Neural cell (in vitro differentiated cells): ENCODE measurements around the gene USP2. TPM values are rescaled to one million over a fixed set of nuclear protein-coding genes. Genes with fewer than 3 reads are reported as not detected.

Experiments
- H2AFZ ChIP-seq: fragments of 200-600, 300-800 bp; sonication (generic), shearing (Covaris generic); 2 replicates; pipeline ENCODE4 v1.6.0; 2014; ENCODE audit warnings: low read depth, mild to moderate bottlenecking, antibody characterized with exemption, low read length, moderate library complexity
- H3F3A ChIP-seq: fragments of 200-600 bp; shearing (Covaris generic); 2 replicates; pipeline ENCODE4 v1.6.1; 2016; ENCODE audit warnings: mild to moderate bottlenecking, moderate library complexity, mixed read lengths, antibody characterized with exemption, low read length; ENCODE audit not compliant: insufficient read depth, poor library complexity, severe bottlenecking
- H3K27ac ChIP-seq: fragments of 200-600, 300-800 bp; sonication (generic), shearing (Covaris generic); 2 replicates; pipeline ENCODE4 v1.5.1; 2014; ENCODE audit warnings: mild to moderate bottlenecking, low read length, moderate library complexity
- H3K27me3 ChIP-seq: fragments of 300-800, 200-600 bp; sonication (generic), shearing (Covaris generic); 2 replicates; pipeline ENCODE4 v1.6.0; 2014; ENCODE audit warnings: mild to moderate bottlenecking, low read depth, low read length, moderate library complexity; ENCODE audit not compliant: insufficient read depth
- H3K36me3 ChIP-seq: fragments of 300-800, 200-600 bp; sonication (generic), shearing (Covaris generic); 2 replicates; pipeline ENCODE4 v1.5.1; 2014; ENCODE audit warnings: mild to moderate bottlenecking, antibody characterized with exemption, low read length, moderate library complexity; ENCODE audit not compliant: insufficient read depth
- H3K4me2 ChIP-seq: fragments of 300-800, 200-600 bp; sonication (generic), shearing (Covaris generic); 2 replicates; pipeline ENCODE4 v1.6.0; 2014; ENCODE audit warnings: mild to moderate bottlenecking, low read length
- H3K4me3 ChIP-seq: fragments of 300-800, 200-600 bp; sonication (generic), shearing (Covaris generic); 2 replicates; pipeline ENCODE4 v1.5.1; 2014; ENCODE audit warnings: mild to moderate bottlenecking, low read length, moderate library complexity
- H3K79me2 ChIP-seq: fragments of 200-600 bp; shearing (Covaris generic); replicated peaks from 2 replicates; pipeline ENCODE4 v1.6.0; 2014; ENCODE audit warnings: mild to moderate bottlenecking, low read length, moderate library complexity; ENCODE audit not compliant: insufficient read depth
- H3K9ac ChIP-seq: fragments of 300-800, 200-600 bp; sonication (generic), shearing (Covaris generic); 2 replicates; pipeline ENCODE4 v1.6.1; 2016; ENCODE audit warnings: mild to moderate bottlenecking, low read length, mixed read lengths
- H3K9me2 ChIP-seq: fragments of 200-600 bp; shearing (Covaris generic); 2 replicates; pipeline ENCODE4 v1.6.1; 2016; ENCODE audit warnings: mild to moderate bottlenecking, low read length, mixed read lengths; ENCODE audit not compliant: insufficient read depth
- H3K9me3 ChIP-seq: fragments of 200-600, 300-800 bp; sonication (generic), shearing (Covaris generic); 2 replicates; pipeline ENCODE4 v1.6.1; 2016; ENCODE audit warnings: mild to moderate bottlenecking, mixed run types, low read length, moderate library complexity, mixed read lengths
- H4K20me1 ChIP-seq: fragments of 200-600 bp; shearing (Covaris generic); 2 replicates; pipeline ENCODE4 v1.6.1; 2016; ENCODE audit warnings: mild to moderate bottlenecking, mixed run types; ENCODE audit not compliant: insufficient read depth
- EP300 ChIP-seq: fragments of 450-650 bp; conservative IDR thresholded peaks from 2 replicates; pipeline ENCODE4 v1.6.1; 2014; ENCODE audit warnings: antibody characterized with exemption, mild to moderate bottlenecking, moderate library complexity; ENCODE audit not compliant: poor library complexity, severe bottlenecking
- EZH2 ChIP-seq: fragments of 200-600, 300-800 bp; shearing (Covaris generic), sonication (generic); IDR thresholded peaks from 2 replicates; pipeline ENCODE4 v1.6.1; 2014; ENCODE audit warnings: antibody characterized with exemption, low read length, borderline replicate concordance, mild to moderate bottlenecking; ENCODE audit not compliant: insufficient read depth, poor library complexity, severe bottlenecking
- MXI1 ChIP-seq: fragments of 450-650 bp; conservative IDR thresholded peaks from 2 replicates; pipeline ENCODE4 v1.6.1; 2014; ENCODE audit warnings: antibody characterized with exemption, mild to moderate bottlenecking; ENCODE audit not compliant: poor library complexity, severe bottlenecking
- POLR2AphosphoS5 ChIP-seq: IDR thresholded peaks from 2 replicates; pipeline ENCODE4 v1.6.1; 2012
- RAD21 ChIP-seq: fragments of 450-650 bp; conservative IDR thresholded peaks from 2 replicates; pipeline ENCODE4 v1.6.1; 2014; ENCODE audit warnings: antibody characterized with exemption, mild to moderate bottlenecking, moderate library complexity
- SMC3 ChIP-seq: fragments of 450-650 bp; conservative IDR thresholded peaks from 2 replicates; pipeline ENCODE4 v1.6.1; 2014; ENCODE audit warnings: antibody characterized with exemption, mild to moderate bottlenecking, moderate library complexity; ENCODE audit not compliant: poor library complexity
- TAF1 ChIP-seq: IDR thresholded peaks from 2 replicates; pipeline ENCODE4 v1.6.1; 2012; ENCODE audit warnings: low read depth
- polyA plus RNA-seq: library from polyadenylated mRNA; depleted of rRNA; stranded (reverse); fragments of >200 nt; gene quantifications from 2 replicates; pipeline ENCODE4 v1.2.3, GENCODE V29; 2014
- TF ChIP-seq, protein P1 (sequence below): IDR thresholded peaks from 2 replicates; pipeline ENCODE4 v1.6.1; 2012; ENCODE audit warnings: borderline replicate concordance
- TF ChIP-seq, protein P2 (sequence below): fragments of 450-650 bp; IDR thresholded peaks from 2 replicates; pipeline ENCODE4 v1.5.1; 2014; ENCODE audit warnings: antibody characterized with exemption, mild to moderate bottlenecking, moderate library complexity; ENCODE audit not compliant: poor library complexity, severe bottlenecking

USP2 gene
- polyA plus RNA-seq, 1 donor from 2014 or later, result 0.59 TPM

DNA sequence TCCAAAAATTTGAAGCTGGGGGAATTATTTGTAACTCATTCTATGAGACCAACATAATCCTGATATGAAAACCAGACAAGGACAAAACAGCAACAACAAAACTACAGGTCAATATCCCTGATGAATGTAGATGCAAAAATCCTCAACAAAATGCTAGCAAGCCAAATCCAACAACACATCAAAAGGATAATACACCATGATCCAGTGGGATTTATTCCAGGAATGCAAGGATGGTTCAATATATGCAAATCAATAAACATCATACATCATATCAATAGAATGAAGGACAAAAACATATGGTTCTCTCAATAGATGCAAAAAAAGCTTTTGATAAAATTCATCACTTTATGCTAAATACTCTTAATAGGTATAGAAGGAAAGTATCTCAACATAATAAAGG, 19.4 kb upstream of the USP2 start:
- no peaks in the 10 kb centered on the region for H3F3A ChIP-seq
- H3K4me2 ChIP-seq, result no peak overlapping the region
- H3K9me3 ChIP-seq, result no peaks in the 10 kb centered on the region
- H3K4me3 ChIP-seq, result no peak overlapping the region
- no peaks in the 10 kb centered on the region for H3K9me2 ChIP-seq
- H3K79me2 ChIP-seq, result no peaks in the 10 kb centered on the region
- H3K36me3 ChIP-seq, result no peaks in the 10 kb centered on the region
- H4K20me1 ChIP-seq, result no peaks in the 10 kb centered on the region
- H3K27me3 ChIP-seq, result no peaks in the 10 kb centered on the region
- no peak for TF ChIP-seq TAF1
- no peak for TF ChIP-seq RAD21
- no peak for TF ChIP-seq POLR2AphosphoS5
- no peak for TF ChIP-seq MXI1
- TF ChIP-seq, protein P1, sequence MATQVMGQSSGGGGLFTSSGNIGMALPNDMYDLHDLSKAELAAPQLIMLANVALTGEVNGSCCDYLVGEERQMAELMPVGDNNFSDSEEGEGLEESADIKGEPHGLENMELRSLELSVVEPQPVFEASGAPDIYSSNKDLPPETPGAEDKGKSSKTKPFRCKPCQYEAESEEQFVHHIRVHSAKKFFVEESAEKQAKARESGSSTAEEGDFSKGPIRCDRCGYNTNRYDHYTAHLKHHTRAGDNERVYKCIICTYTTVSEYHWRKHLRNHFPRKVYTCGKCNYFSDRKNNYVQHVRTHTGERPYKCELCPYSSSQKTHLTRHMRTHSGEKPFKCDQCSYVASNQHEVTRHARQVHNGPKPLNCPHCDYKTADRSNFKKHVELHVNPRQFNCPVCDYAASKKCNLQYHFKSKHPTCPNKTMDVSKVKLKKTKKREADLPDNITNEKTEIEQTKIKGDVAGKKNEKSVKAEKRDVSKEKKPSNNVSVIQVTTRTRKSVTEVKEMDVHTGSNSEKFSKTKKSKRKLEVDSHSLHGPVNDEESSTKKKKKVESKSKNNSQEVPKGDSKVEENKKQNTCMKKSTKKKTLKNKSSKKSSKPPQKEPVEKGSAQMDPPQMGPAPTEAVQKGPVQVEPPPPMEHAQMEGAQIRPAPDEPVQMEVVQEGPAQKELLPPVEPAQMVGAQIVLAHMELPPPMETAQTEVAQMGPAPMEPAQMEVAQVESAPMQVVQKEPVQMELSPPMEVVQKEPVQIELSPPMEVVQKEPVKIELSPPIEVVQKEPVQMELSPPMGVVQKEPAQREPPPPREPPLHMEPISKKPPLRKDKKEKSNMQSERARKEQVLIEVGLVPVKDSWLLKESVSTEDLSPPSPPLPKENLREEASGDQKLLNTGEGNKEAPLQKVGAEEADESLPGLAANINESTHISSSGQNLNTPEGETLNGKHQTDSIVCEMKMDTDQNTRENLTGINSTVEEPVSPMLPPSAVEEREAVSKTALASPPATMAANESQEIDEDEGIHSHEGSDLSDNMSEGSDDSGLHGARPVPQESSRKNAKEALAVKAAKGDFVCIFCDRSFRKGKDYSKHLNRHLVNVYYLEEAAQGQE, result no peak
- TF ChIP-seq SMC3, result no peak
- TF ChIP-seq EP300, result no peak
- no peak for TF ChIP-seq EZH2
- TF ChIP-seq, protein P2, sequence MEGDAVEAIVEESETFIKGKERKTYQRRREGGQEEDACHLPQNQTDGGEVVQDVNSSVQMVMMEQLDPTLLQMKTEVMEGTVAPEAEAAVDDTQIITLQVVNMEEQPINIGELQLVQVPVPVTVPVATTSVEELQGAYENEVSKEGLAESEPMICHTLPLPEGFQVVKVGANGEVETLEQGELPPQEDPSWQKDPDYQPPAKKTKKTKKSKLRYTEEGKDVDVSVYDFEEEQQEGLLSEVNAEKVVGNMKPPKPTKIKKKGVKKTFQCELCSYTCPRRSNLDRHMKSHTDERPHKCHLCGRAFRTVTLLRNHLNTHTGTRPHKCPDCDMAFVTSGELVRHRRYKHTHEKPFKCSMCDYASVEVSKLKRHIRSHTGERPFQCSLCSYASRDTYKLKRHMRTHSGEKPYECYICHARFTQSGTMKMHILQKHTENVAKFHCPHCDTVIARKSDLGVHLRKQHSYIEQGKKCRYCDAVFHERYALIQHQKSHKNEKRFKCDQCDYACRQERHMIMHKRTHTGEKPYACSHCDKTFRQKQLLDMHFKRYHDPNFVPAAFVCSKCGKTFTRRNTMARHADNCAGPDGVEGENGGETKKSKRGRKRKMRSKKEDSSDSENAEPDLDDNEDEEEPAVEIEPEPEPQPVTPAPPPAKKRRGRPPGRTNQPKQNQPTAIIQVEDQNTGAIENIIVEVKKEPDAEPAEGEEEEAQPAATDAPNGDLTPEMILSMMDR, result no peak
- no peak overlapping the region for H2AFZ ChIP-seq
- H3K27ac ChIP-seq, result no peak overlapping the region
- no peak overlapping the region for H3K9ac ChIP-seq

DNA sequence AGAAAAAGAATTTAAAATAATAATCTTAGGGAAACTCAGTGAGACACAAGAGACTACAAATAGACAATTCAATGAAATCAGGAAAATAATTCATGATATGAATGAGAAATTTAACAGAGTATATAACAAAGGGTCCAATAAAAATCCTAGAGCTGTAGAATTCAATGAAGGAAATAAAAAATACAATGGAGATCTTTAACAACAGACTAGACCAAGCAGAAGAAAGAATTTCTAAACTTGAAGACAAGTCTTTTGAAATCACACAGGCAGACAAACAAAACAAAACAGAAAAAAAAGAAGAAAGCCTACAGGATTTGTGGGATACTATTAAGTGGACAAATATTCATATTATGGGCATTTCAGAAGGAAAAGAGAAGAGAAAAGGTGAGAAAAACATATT, 16.2 kb upstream of the USP2 start:
- H3K9me3 ChIP-seq, result no peaks in the 10 kb centered on the region
- no peak overlapping the region for H2AFZ ChIP-seq
- no peaks in the 10 kb centered on the region for H3K27me3 ChIP-seq
- TF ChIP-seq, protein P2, result no peak
- no peak overlapping the region for H3K4me3 ChIP-seq
- H3K27ac ChIP-seq, result no peak overlapping the region
- no peaks in the 10 kb centered on the region for H3K79me2 ChIP-seq
- no peak overlapping the region for H3K9ac ChIP-seq
- no peaks in the 10 kb centered on the region for H3F3A ChIP-seq
- no peaks in the 10 kb centered on the region for H4K20me1 ChIP-seq
- no peaks in the 10 kb centered on the region for H3K36me3 ChIP-seq
- H3K9me2 ChIP-seq, result no peaks in the 10 kb centered on the region
- H3K4me2 ChIP-seq, result no peak overlapping the region
